Stimulated activated CD8-positive, alpha-beta memory T cell treated with anti-CD3 and anti-CD28 coated beads, Interleukin-12 subunit alpha, Interleukin-12 subunit beta, amount 100 ng/mL, for 24 hours (primary cell): ENCODE results near the gene TMPRSS9.
A peak's percentile ranks its signal among the peaks of the same experiment; 100 is the strongest.
"Not testable (repeated sequence)": the region's sequence is repeated elsewhere in the genome, so short reads cannot be mapped to it uniquely, and the experiment has no call there.

Experiments
- DNase-seq: peaks from one replicate; pipeline ENCODE4 v3.0.0-alpha.2; 2020; ENCODE audit errors: extremely low read depth

Gene TMPRSS9

DNA sequence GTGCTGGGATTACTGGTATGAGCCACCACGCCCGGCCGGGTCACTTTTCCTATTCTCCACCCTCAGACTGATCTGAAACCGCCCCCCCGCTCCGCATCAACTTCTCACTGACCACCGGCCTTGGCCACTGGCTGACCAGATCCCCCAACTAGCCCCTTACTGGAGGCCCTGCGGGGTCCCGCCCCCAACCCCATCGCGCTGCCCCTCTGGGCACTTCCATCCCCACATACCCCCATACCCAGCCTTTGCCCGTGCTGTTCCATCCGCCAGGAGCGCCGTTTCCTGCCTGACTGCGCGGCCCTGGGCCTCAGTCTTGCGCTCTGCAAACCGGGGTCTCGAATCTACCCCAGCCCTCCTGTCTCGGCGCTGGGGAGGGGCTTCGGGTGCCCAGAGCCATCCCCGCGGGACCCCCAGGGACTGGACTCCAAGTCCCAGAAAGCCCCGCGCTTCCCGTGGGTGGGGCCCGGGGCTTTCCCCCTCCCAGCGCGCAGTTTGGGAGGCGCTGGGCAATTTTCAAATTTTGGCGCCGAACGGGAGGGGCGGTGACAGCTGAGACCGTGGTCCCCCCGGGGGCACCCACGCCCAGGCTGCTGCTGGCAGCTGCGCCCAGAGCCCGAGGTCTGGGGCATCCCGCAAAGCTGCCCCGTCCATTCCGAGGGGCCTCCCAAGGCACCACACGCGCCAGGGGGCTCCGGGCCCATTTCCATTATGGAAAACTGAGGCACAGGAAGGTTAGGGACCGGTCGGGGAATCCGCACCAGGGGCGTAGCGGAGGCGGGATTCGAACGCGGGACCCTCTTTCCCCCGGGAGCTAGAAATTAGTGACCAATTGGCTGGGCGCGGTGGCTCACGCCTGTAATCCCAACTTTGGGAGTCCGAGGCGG is 101.9 kb downstream of the TMPRSS9 start:
- no peak for DNase-seq

DNA sequence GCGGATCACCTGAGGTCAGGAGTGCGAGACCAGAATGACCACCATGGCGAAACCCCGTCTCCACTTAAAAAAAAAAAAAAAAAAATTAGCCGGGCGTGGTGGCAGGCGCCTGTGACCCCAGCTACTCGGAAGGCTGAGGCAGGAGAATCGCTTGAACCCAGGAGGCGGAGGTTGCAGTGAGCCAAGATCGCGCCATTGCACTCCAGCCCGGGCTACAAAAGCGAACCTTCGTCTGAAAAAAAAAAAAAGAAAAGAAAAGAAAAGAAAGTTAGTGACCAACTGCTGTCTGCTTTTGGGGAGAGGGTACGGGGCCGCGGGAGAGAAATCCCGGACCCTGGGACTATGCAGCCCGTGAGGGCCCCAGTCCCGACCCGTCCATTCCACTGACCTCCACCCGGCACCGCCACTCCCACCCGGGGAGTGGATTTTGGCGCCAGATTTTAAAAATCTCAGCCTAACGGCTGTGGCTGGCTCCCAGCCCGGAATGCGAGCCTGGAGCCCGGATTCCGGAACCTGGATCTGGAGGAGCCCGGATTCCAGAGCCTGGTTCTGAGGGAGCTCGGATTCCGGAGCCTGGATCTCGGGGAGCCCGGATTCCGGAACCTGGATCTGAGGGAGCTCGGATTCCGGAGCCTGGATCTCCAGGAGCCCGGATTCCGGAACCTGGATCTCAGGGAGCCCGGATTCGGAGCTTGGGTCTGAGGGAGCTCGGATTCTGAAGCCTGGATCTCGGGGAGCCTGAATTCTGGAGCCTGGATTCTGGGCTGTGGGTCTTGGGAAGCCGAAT is 102.8 kb downstream of the TMPRSS9 start:
- no peak for DNase-seq

DNA sequence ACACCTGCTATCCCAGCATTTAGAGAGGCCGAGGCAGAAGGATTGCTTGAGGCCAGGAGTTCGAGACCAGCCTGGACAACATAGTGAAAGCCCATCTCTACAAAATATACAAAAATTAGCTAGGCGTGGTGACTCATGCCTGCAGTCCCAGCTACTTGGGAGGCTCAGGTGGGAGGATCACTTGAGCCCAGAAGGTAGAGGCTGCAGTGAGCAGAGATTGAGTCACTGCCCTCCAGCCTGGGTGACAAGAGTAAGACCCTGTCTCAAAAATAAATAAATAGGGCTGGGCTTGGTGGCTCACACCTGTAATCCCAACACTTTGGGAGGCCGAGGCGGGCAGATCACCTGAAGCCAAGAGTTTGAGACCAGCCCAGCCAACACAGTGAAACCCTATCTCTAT is 103.6 kb downstream of the TMPRSS9 start:
- not testable (repeated sequence) for DNase-seq

DNA sequence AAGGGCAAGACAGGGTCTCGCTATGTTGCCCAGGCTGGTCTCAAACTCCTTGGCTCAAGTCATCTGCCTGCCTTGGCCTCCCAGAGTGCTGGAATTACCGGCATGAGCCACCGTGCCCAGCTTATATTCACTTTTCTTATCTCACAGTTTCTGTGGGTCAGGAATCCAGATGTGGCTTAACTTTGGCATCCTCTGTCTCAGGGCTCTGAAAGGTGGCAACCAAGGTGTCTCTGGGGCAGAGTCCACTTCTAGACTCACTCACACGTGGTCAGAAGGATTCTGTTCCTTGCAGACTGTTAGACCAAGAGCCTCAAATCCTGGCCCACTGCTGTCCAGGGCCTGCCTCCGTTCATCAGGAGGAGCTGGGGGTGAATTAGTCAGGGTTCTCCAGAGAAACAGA is 104.3 kb downstream of the TMPRSS9 start:
- no peak for DNase-seq

DNA sequence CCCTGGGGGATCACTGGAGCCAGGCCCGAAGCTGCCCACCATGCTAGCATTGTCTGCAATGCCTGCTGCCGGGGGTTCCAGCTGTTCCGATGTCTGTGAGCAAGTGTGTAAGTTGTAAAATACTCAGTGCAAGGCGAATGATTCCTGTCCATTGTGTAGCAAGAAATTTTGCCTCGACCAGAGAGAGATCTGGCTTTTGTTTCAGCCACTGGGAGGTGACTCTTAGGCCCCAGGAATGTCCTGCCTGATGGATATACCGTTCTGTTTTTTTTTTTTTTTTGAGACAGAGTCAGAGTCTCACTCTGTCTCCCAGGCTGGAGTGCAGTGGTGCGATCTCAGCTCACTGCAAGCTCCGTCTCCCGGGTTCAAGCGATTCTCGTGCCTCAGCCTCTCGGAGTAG is 108.5 kb downstream of the TMPRSS9 start:
- no peak for DNase-seq

DNA sequence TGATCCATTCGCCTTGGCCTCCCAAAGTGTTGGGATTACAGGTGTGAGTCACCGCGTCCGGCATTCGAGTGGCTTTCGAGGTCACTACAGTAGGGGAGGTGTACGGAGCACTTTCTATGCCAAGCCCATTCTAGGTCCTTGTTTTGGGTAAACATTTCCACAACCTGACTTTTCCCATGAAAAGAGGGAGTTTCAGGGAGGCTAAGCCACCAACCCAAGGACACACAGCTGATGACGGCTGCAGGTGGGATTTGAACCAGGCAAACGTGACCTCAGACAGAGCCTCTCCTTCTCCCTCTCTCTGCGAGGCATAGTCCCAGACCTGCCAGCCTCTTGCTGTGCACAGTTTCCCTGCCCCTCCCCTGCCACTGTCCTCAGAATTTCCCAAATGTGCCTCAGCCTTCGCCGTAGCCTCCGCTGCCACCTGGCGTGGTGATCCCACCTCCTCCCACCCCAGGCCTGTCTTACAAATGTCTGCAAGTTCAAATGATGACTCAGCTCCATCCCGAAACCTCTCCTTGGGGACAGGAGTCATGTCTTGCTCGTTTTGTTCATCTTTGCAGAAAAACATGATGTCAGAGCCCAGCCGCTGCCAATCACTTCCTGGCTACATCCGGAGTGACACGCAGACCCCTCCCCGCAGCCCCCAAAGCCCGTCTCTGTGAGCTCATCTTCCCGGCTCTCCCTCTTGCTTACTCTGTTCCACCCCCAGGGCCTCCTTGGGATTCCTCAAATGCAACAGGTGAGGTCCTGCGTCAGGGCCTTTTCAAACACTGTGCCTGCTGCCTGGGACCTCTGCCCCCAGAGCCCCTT is 109.2 kb downstream of the TMPRSS9 start:
- DNase-seq, result no peak

DNA sequence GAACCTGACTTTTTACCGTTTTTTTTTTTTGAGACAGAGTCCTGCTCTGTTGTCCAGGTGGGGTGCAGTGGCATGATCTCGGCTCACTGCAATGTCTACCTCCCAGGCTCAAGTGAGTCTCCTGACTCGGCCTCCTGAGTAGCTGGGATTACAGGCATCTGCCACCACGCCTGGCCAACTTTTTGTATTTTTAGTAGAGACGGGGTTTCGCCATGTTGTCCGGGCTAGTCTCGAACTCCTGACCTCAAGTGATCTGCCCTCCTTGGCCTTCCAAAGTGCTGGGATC is 109.8 kb downstream of the TMPRSS9 start:
- DNase-seq, result not testable (repeated sequence)

DNA sequence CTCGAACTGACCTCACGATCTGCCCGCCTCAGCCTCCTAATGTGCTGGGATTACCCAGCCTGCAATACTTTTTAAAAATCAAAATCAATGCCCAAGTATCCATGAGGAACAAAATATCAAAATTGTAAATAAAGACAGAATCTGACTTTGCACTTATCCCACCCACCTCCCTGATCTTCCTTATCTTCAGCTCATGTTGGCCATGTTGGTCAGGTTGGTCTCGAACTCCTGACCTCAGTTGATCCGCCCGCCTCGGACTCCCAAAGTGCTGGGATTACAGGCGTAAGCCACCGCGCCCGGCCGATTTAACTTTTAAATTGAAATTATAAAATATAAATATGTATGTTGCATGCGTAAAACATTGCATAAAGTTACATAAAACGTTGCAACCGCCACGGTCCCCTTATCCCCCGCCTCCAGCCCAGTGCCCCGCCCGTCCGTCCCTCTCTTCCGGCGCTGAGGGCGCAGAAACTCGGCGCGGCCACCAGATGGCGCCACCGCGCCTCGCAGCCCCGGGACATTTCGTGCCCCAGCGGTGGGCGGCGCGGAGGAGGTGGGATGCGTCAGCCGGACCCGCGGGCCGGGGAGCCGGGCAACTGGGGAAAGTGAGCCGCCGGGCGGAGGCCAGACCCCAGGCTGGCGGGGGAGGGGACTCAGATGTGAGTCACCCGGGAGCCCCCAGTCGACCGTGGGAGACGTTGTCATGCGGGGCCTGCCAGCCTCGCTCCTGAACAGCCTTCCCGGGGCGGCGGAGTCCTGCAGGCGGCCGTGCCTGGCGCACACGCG is 114.4 kb downstream of the TMPRSS9 start:
- peak; percentile 84 for DNase-seq

DNA sequence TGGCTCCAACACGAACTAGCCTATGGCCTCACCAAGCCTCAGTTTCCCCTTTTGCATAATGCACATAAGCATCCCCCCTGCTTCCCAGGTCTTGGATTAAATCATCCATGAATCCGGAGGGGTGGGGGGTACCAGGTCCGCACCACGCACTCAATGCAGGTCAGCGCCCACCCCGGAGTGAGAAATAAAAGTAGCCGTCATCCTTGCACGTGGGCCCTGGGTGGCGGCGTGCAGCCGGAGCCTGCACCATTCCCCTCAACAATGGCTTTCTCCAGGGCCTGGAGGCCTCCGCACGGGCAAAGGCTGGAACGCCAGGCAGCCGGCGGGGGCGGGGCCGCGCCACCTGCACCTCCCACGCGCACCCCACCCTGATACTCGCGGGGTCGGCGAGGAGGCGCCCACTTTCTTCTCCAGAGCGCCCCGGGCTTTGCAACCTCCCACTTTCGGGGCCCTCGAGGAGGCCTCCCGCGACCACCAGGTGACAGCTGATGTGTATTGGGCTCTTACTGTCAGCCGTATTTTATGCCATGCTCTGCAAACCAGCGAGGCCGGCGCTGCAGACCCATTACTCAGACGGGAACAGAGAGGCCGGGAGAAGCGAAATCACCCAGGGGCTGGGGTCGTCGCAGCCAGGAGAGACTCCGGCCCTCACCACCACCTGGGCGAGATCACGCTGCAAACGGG is 115.1 kb downstream of the TMPRSS9 start:
- no peak for DNase-seq
